Measurements from ENCODE around the gene MOSPD3.
"Not testable (repeated sequence)": the region's sequence is repeated elsewhere in the genome, so short reads cannot be mapped to it uniquely, and the experiment has no call there.

Gene MOSPD3

GRCh38 chr7:100611983-100612729 lies at the start of gene MOSPD3:
MOSPD3 (plus strand) TSS chr7:100612540; CDS start chr7:100612792, 252 bp downstream.
- DNase-seq (ENCODE audit: low read depth in 3 of 3, low spot score in 1 of 3), result peak; percentile 93 to 98 (median 96)

- no peak for DNase-seq (ENCODE audit: low read depth in 3 of 3, low spot score in 1 of 3)
Observed at GRCh38 chr7:100563100-100563564, 49.2 kb upstream of the MOSPD3 start.

GRCh38 chr7:100563809-100564400 lies 48.4 kb upstream of the MOSPD3 start:
- DNase-seq (ENCODE audit: low read depth in 3 of 3, low spot score in 1 of 3), result peak; percentile 59 to 89 (median 68)

GRCh38 chr7:100564405-100564804 lies 47.9 kb upstream of the MOSPD3 start:
- DNase-seq (ENCODE audit: low read depth in 3 of 3, low spot score in 1 of 3), result not testable (repeated sequence)

GRCh38 chr7:100565133-100565571 lies 47.2 kb upstream of the MOSPD3 start:
- no peak for DNase-seq (ENCODE audit: low read depth in 3 of 3, low spot score in 1 of 3)

- no peak for DNase-seq (ENCODE audit: low read depth in 3 of 3, low spot score in 1 of 3)
Observed at GRCh38 chr7:100566018-100566531, 46.3 kb upstream of the MOSPD3 start.

GRCh38 chr7:100567031-100567730 lies 45.2 kb upstream of the MOSPD3 start:
- no peak for DNase-seq (ENCODE audit: low read depth in 3 of 3, low spot score in 1 of 3)

- no peak for DNase-seq (ENCODE audit: low read depth in 3 of 3, low spot score in 1 of 3)
Observed at GRCh38 chr7:100567751-100568175, 44.6 kb upstream of the MOSPD3 start.

GRCh38 chr7:100568176-100568895 lies 44.0 kb upstream of the MOSPD3 start:
- DNase-seq (ENCODE audit: low read depth in 3 of 3, low spot score in 1 of 3), result no peak

- peak in 1 of 3 donors; percentile 26 for DNase-seq (ENCODE audit: low read depth in 3 of 3, low spot score in 1 of 3)
Observed at GRCh38 chr7:100568896-100569844, 43.2 kb upstream of the MOSPD3 start.

- no peak for DNase-seq (ENCODE audit: low read depth in 3 of 3, low spot score in 1 of 3)
Observed at GRCh38 chr7:100570954-100571828, 41.1 kb upstream of the MOSPD3 start.

GRCh38 chr7:100571829-100572116 lies 40.6 kb upstream of the MOSPD3 start:
- DNase-seq (ENCODE audit: low read depth in 3 of 3, low spot score in 1 of 3), result no peak

- DNase-seq (ENCODE audit: low read depth in 3 of 3, low spot score in 1 of 3), result no peak
Observed at GRCh38 chr7:100572281-100572948, 39.9 kb upstream of the MOSPD3 start.

GRCh38 chr7:100572949-100573675 lies 39.2 kb upstream of the MOSPD3 start:
- no peak for DNase-seq (ENCODE audit: low read depth in 3 of 3, low spot score in 1 of 3)

GRCh38 chr7:100573691-100574361 lies 38.5 kb upstream of the MOSPD3 start, which contains the start of gene SAP25:
SAP25 (minus strand) TSS chr7:100573900; CDS start chr7:100573742, 158 bp downstream.
- no peak for DNase-seq (ENCODE audit: low read depth in 3 of 3, low spot score in 1 of 3)

GRCh38 chr7:100574362-100575205 lies 37.8 kb upstream of the MOSPD3 start:
- no peak for DNase-seq (ENCODE audit: low read depth in 3 of 3, low spot score in 1 of 3)
